ENCODE data around the gene SCN9A.

DNA sequence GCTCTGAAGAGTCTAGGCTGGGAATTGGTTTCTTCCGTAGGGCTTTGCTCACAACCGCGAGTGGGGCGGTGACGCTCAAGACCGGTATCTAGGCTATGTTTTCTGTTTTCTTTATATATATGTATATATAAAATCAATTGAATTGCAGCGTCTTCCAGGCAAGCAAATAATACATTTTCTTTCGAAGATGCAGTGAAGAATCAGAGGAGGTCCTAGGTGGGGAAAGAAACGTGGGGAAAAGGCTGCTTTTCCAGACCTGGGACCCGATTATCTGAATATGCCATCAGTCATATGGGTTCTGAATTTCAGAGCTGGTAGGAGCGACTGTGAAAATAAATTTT lies 714 bp upstream of the SCN9A start:
- TF ChIP-seq, protein P1, sequence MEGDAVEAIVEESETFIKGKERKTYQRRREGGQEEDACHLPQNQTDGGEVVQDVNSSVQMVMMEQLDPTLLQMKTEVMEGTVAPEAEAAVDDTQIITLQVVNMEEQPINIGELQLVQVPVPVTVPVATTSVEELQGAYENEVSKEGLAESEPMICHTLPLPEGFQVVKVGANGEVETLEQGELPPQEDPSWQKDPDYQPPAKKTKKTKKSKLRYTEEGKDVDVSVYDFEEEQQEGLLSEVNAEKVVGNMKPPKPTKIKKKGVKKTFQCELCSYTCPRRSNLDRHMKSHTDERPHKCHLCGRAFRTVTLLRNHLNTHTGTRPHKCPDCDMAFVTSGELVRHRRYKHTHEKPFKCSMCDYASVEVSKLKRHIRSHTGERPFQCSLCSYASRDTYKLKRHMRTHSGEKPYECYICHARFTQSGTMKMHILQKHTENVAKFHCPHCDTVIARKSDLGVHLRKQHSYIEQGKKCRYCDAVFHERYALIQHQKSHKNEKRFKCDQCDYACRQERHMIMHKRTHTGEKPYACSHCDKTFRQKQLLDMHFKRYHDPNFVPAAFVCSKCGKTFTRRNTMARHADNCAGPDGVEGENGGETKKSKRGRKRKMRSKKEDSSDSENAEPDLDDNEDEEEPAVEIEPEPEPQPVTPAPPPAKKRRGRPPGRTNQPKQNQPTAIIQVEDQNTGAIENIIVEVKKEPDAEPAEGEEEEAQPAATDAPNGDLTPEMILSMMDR (IDR thresholded peaks at IDR 0.05): no peak
- TF ChIP-seq POLR2A (IDR thresholded peaks at IDR 0.05): no peak

Measured in uterus (tissue), 2 donors.